ENCODE measurements around the gene IVNS1ABP.
"Not testable (repeated sequence)": the region's sequence is repeated elsewhere in the genome, so short reads cannot be mapped to it uniquely, and the experiment has no call there.

IVNS1ABP gene

DNA sequence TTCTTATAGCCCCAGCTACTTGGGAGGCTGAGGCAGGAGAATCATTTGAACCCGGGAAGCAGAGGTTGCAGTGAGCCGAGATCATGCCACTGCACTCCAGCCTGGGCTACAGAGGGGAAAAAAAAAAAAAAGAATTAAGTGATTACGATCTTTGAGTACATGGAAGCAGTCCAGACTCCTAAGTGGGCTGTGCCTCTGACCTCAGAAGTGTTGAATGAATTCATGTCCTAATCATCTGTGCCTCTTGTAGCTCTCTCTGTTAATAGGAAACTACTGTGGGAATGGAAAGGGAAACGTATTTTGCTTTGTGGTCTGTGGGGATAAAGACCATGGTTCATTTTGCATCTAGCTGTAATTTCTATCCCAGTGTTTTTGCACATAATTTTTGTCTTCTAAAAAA lies 8.4 kb upstream of the IVNS1ABP start:
- H3K27ac ChIP-seq = no peak overlapping the region
- TF ChIP-seq, protein P1, sequence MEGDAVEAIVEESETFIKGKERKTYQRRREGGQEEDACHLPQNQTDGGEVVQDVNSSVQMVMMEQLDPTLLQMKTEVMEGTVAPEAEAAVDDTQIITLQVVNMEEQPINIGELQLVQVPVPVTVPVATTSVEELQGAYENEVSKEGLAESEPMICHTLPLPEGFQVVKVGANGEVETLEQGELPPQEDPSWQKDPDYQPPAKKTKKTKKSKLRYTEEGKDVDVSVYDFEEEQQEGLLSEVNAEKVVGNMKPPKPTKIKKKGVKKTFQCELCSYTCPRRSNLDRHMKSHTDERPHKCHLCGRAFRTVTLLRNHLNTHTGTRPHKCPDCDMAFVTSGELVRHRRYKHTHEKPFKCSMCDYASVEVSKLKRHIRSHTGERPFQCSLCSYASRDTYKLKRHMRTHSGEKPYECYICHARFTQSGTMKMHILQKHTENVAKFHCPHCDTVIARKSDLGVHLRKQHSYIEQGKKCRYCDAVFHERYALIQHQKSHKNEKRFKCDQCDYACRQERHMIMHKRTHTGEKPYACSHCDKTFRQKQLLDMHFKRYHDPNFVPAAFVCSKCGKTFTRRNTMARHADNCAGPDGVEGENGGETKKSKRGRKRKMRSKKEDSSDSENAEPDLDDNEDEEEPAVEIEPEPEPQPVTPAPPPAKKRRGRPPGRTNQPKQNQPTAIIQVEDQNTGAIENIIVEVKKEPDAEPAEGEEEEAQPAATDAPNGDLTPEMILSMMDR (conservative IDR thresholded peaks at IDR 0.05) = no peak
- TF ChIP-seq ZFX (IDR thresholded peaks at IDR 0.05) = no peak

DNA sequence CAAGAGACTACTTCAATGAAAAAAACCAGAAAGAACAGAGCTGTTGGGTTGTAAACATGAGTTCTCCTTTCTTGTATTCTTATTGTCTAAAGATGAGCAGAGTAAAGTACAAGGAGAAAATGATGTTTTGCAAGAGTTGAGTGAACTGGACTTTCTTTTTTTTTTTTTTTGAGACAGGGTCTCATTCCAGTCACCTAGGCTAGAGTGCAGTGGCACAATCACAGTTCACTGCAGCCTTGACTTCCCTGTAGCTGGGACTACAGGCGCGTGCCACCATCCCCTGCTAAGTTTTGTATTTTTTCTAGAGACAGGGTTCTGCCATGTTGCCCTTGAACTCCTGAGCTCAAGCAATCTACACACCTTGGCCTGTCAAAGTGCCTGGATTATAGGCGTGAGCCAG lies 7.1 kb upstream of the IVNS1ABP start:
- no peak overlapping the region for H3K27ac ChIP-seq
- no peak for TF ChIP-seq ZFX (IDR thresholded peaks at IDR 0.05)
- TF ChIP-seq, protein P1 (conservative IDR thresholded peaks at IDR 0.05) = no peak

DNA sequence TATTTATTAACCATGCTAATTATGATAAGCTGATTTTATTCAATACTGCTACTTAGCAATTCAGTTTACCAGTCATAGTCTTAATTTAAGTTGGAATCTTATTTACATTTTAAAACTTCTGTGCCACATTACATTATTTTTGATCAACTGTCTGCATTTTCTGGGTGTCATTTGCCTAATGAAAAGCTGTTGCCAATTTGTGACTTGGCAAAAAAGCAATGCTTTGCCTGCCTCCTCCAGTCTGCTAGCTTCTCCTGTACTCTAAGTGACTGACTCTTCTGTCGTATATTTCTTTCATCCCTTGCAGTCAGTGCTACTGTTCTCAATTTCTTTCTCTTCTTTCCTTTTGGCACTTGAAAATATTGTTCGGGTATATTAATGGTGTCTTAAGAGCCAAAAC lies 5.6 kb upstream of the IVNS1ABP start:
- H3K27ac ChIP-seq = no peak overlapping the region
- TF ChIP-seq, protein P1 (conservative IDR thresholded peaks at IDR 0.05) = no peak
- TF ChIP-seq ZFX (IDR thresholded peaks at IDR 0.05) = no peak

DNA sequence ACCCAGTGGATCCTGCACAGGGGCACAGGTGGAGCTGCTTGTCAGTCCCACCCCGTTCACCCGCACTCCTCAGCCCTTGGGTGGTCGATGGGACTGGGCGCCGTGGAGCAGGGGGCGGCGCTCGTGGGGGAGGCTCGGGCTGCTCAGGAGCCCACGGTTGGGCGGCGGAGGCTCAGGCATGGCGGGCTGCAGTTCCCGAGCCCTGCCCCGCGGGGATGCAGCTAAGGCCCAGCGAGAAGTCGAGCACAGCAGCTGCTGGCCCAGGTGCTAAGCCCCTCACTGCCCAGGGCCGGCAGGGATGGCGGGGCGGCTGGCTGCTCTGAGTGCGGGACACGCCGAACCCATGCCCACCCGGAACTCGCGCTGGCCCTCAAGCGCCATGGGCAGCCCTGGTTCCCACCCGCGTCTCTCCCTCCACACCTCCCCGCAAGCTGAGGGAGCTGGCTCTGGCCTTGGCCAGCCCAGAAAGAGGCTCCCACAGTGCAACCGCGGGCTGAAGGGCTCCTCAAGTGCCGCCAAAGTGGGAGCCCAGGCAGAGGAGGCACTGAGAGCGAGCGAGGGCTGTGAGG lies 4.7 kb upstream of the IVNS1ABP start:
- not testable (repeated sequence) for H3K27ac ChIP-seq

DNA sequence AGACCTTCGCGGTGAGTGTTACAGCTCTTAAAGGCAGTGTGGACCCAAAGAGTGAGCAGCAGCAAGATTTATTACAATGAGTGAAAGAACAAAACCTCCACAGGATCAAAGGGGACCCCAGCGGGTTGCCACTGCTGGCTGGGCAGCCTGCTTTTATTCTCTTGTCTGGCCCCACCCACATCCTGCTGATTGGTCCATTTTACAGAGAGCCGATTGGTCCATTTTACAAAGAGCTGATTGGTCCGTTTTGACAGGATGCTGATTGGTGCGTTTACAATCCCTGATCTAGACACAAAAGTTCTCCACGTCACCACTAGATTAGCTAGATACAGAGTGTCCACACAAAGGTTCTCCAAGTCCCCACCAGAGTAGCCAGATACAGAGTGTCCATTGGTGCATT lies 4.1 kb upstream of the IVNS1ABP start:
- H3K27ac ChIP-seq = not testable (repeated sequence)

DNA sequence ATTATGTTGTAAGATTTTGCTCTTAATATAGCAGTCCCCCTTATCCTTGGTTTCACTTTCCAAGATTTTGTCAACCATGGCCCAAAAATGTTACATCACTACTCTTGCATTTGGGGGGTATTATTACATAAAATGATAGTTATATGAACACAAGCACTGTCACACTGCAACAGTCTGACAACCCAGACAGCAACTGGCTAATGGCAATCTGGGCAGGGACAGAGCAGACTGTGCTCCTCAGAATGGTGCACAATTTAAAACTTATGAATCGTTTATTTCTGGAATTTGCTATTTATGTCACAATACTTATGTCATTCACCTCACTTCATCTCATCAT lies 2.1 kb upstream of the IVNS1ABP start:
- no peak overlapping the region for H3K27ac ChIP-seq
- TF ChIP-seq, protein P1 (conservative IDR thresholded peaks at IDR 0.05) = no peak

DNA sequence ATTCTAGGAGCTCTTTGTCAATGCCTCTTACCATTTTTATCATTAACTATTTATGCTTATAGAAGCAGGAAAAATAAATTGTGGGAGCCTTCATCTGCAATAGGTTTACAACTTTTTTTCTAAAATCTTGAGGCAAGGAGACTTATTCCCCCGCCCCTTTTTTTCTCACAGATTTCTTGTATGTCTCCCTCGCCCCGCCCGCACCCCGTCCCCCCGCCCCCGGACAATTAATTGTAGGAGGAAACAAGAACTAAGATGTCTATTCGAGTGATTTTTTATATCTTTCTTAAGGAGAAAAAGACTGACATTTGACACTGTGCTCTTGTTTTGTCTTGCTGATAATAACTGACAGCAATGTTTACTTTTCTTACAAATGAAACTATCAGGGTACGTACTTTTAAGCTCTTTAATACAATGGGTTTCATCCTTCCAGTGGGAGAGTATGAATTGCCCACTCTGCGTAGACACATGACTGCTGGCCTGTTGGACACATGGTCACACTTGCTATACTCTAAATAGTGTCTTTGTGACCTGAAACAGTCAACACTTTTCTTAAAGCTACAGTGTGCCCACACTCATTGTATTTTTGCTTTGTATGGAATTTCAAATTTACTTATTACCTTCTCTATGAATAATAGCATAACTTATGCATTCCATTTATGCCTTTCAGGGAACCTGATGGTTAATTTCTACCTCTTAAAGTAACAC lies 1.5 kb upstream of the IVNS1ABP start:
- H3K27ac ChIP-seq = no peak overlapping the region; the same call in 1 of the 2 replicates
- TF ChIP-seq, protein P1 (conservative IDR thresholded peaks at IDR 0.05) = no peak
- no peak for TF ChIP-seq ZFX (IDR thresholded peaks at IDR 0.05)

DNA sequence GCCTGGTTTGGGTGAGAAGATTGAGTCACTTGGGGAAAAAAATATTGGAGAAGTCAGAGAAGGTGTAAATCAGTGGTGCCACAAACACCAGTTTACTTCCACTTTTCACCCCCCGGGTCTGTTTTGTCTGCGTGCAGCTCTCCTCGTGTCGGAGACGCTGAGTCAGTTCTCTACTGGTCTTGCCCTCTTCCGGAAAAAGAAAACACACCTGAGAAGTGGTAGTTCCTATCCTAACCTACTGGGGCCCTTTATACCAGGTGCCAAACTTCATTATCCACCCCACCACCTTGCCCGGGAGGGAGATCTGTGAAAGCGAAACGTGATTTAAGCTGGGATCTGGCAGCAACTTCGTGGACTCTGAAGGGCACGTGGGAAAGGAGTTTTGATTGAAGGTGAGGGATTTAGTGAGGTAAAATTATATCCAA lies 855 bp upstream of the IVNS1ABP start:
- TF ChIP-seq, protein P1 (conservative IDR thresholded peaks at IDR 0.05) = no peak
- TF ChIP-seq ZFX (IDR thresholded peaks at IDR 0.05) = no peak
- peak overlapping the region; percentile 89 for H3K27ac ChIP-seq

Measured in C4-2B (cell line).